Heart left ventricle (tissue), 16 donors: ENCODE data around the gene C10orf120. TPM values are rescaled to one million over a fixed set of nuclear protein-coding genes. Genes with fewer than 3 reads are reported as not detected.

ENCODE experiments used
- ATAC-seq, 4 donors: fragments of 200-7000 bp; cut with Tn5 transposase; one replicate each; pipeline ENCODE4 v1.9.1; 2020 to 2022; ENCODE audit warnings: moderate library complexity in 4 of 4, mild to moderate bottlenecking in 3 of 4, moderate number of reproducible peaks in 1 of 4
- DNase-seq, 5 donors: peaks; one replicate each; pipeline ENCODE4 v3.0.0-alpha.2; 2020
- H3K27ac ChIP-seq, 12 donors: fragments of 200-600 bp; sonication (generic) in 4 of 12; one replicate each; pipeline versions ENCODE4 v1.5.0 to v1.8.0; 2016 to 2022; ENCODE audit warnings: mild to moderate bottlenecking in 2 of 12
- H3K27me3 ChIP-seq, 9 donors: fragments of 200-600 bp; sonication (generic) in 2 of 9; one replicate each; pipeline versions ENCODE4 v1.5.1 to v1.8.0; 2016 to 2022; ENCODE audit warnings: mild to moderate bottlenecking in 3 of 9
- H3K36me3 ChIP-seq, 9 donors: fragments of 200-600 bp; sonication (generic) in 2 of 9; one replicate each; pipeline versions ENCODE4 v1.5.0 to v1.8.0; 2018 to 2022; ENCODE audit warnings: mild to moderate bottlenecking in 2 of 9
- H3K4me1 ChIP-seq, 12 donors: fragments of 200-600 bp; sonication (generic) in 4 of 12; one replicate each; pipeline versions ENCODE4 v1.5.0 to v1.8.0; 2016 to 2022; ENCODE audit warnings: mild to moderate bottlenecking in 3 of 12
- H3K4me3 ChIP-seq, 12 donors: fragments of 200-600 bp; sonication (generic) in 4 of 12; one replicate each; pipeline versions ENCODE4 v1.5.0 to v1.8.0; 2017 to 2022; ENCODE audit warnings: mild to moderate bottlenecking in 9 of 12, moderate library complexity in 4 of 12
- H3K9me3 ChIP-seq, 12 donors: fragments of 200-600 bp; sonication (generic) in 4 of 12; one replicate each; pipeline versions ENCODE4 v1.5.0 to v1.8.0; 2016 to 2022; ENCODE audit warnings: mild to moderate bottlenecking in 1 of 12
- POLR2A ChIP-seq, 2 donors: fragments of 450-650 bp; IDR thresholded peaks; one replicate each; pipeline ENCODE4 v1.6.1; 2017; ENCODE audit warnings: antibody characterized with exemption in 2 of 2, mild to moderate bottlenecking in 2 of 2, moderate library complexity in 2 of 2
- WGBS, 4 donors: extraction: QIAGEN DNeasy Blood & Tissue Kit in 2 of 4; methylation state at CpG; one replicate each; pipeline versions ENCODE4 v1.1.5 to v1.1.7; 2013 to 2018; 5-methylcytosine and 5-hydroxymethylcytosine counted together
- intact Hi-C, 10 donors: fragments of 100-400 bp; cut with DNase I; formaldehyde crosslinking; loops; one replicate each; pipeline versions ENCODE4 v1.11.1 to v1.14.2; 2022
- polyA plus RNA-seq, 2 donors: library from polyadenylated mRNA; stranded (reverse); fragments of 200-250 nt; gene quantifications; one replicate each; pipeline ENCODE4 v1.2.3, GENCODE V29; 2013
- total RNA-seq, 9 donors: library from RNA; depleted of rRNA in 2 of 9; stranded (reverse); fragments of >200 nt in 2 of 9; fragmentation: NEBNext Ultra II Directional in 3 of 9; extraction: Animal tissue kit (Norgen Biotek cat#: 25700) in 3 of 9; gene quantifications; one replicate each; pipeline versions ENCODE4 v1.1.0 to v1.2.4, GENCODE V29; 2016 to 2023
- TF ChIP-seq, protein P1 (sequence below), 12 donors: fragments of 200-600 bp; sonication (generic) in 4 of 12; IDR thresholded peaks; one replicate each; pipeline versions ENCODE4 v1.5.0 to v1.8.0; 2018 to 2022; ENCODE audit warnings: antibody characterized with exemption in 12 of 12, mild to moderate bottlenecking in 5 of 12
- donor health status: ischemic (EF 13 %, LVEDD 7.1; RV severe dilation, severe dysfunction).
- donor health status: healthy with polysubstance abuse.
- donor health status: DM: no; HTN: yes; CAD: no.
- donor health status: DM: no; HTN: no; CAD: no.
- donor health status: ischemic (EF 25% LVEDD 6.9; RV normal size, moderate dysfunction).
- donor health status: ischemic (EF 25% LVEDD 5.7; RV mildly dilated, moderate dysfunction).
- donor health status: healthy.
- donor health status: DM: yes; HTN: yes; CAD: no.
- donor health status: ischemic (EF 35%, LVEDD 5.7; RV mildly dilated, moderate dysfunction).
- donor health status: nonischemic (EF 11% LVEDD 7.7; RV severe dilation, severe dysfunction).
- donor health status: DM: yes; HTN: yes; CAD: no.
- donor health status: PGD.
- donor health status: ischemic (EF 29% LVEDD 5.4; RV normal size, mild dysfunction).
- donor health status: nonischemic (EF 23%, LVEDD 6.1; RV moderate dilation, normal function).

The C10orf120 gene
- total and polyA plus RNA-seq, 11 donors, result not detected

DNA sequence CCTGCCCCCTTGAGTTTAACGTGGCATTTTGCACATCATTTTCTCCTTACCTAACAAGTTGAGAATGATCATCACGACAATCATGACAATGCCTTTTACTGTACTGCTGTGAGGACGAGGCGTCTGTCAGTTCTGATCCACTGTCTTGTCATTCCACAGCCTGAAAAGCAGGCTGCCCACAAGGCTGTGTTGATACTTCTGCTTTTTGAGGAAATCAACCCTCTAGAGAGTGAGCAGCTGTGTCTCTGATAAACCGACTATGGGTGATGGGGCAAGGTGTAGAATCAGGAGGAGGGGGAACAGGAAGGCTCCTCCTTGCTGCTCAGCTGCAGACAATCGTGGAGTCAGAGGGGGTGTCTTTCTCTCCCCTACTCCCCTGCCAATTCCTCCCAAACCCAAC lies 30.6 kb upstream of the C10orf120 start:
- intact Hi-C loops, result no loop called here
- Histone ChIP-seq H3K4me3 (no peak overlapping the region), H3K9me3 (no peaks in the 10 kb centered on the region), H3K4me1 (no peaks in the 10 kb centered on the region), H3K36me3 (no peaks in the 10 kb centered on the region), H3K27ac (no peak overlapping the region), H3K27me3 (peaks cover 0 to 48% (median 6%) of the 10 kb centered on the region in 9 donors)
- ATAC-seq (no peak), DNase-seq (no peak)
- no peak for TF ChIP-seq POLR2A (IDR thresholded peaks at IDR 0.05)
- TF ChIP-seq, protein P1, sequence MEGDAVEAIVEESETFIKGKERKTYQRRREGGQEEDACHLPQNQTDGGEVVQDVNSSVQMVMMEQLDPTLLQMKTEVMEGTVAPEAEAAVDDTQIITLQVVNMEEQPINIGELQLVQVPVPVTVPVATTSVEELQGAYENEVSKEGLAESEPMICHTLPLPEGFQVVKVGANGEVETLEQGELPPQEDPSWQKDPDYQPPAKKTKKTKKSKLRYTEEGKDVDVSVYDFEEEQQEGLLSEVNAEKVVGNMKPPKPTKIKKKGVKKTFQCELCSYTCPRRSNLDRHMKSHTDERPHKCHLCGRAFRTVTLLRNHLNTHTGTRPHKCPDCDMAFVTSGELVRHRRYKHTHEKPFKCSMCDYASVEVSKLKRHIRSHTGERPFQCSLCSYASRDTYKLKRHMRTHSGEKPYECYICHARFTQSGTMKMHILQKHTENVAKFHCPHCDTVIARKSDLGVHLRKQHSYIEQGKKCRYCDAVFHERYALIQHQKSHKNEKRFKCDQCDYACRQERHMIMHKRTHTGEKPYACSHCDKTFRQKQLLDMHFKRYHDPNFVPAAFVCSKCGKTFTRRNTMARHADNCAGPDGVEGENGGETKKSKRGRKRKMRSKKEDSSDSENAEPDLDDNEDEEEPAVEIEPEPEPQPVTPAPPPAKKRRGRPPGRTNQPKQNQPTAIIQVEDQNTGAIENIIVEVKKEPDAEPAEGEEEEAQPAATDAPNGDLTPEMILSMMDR (IDR thresholded peaks at IDR 0.05), result no peak
- 32 to 40% (median 37%) methylated on average over 6 of the region's 6 CpGs for WGBS, 4 donors

DNA sequence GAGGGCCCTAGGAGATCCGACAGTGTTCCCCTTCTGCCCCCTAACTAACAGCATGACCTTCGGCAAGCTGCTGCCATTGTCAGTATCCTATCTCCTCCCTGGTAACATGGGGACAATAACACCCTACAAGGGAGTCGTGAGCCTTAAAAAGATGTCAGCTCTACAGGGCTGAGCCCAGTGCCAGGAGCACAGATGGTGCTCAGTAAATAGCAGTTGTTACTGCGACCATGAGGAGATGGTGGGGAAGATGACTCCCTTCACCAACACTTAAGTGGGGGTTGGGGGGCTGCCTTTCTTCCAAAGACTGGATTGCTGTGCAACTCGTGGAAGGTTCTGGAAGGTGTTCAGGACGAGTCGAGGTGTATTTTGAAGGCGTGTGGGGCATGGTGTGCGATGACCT lies 29.5 kb upstream of the C10orf120 start:
- DNase-seq, result no peak
- 80 to 84% (median 81%) methylated on average over 8 to 9 of the region's 9 CpGs for WGBS, 4 donors
- Histone ChIP-seq H3K9me3 (no peaks in the 10 kb centered on the region), H3K36me3 (no peaks in the 10 kb centered on the region), H3K27me3 (peaks cover 0 to 48% (median 6%) of the 10 kb centered on the region in 9 donors), H3K27ac (no peak overlapping the region), H3K4me1 (no peaks in the 10 kb centered on the region), H3K4me3 (no peak overlapping the region)
- TF ChIP-seq, protein P1 (IDR thresholded peaks at IDR 0.05), result no peak
- TF ChIP-seq POLR2A (IDR thresholded peaks at IDR 0.05), result no peak
- ATAC-seq, result no peak
- intact Hi-C loops, result no loop called here

DNA sequence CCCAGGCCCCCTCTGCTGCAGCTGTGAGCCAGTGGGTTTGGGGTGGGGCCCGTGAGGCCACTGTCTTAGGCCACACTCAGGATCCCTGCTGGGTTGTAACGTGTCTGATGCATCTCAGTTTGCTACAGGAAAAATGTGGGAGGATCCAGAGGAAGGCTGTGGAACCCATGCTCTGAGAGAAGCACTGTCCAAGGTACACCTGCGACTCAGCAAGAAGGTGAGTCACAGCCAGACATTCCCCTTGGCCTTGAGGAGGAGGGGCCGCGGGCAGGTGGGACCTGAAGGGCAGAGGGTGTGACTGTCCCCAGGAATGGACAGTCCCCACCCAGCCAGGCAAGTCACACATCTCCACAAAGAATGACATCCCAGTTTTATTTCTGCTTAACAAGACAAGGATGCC lies 27.8 kb upstream of the C10orf120 start:
- DNase-seq (no peak), ATAC-seq (no peak)
- TF ChIP-seq, protein P1 (IDR thresholded peaks at IDR 0.05), result no peak
- no peak for TF ChIP-seq POLR2A (IDR thresholded peaks at IDR 0.05)
- Histone ChIP-seq H3K4me3 (no peak overlapping the region), H3K9me3 (no peaks in the 10 kb centered on the region), H3K27ac (no peak overlapping the region), H3K27me3 (peaks cover 0 to 45% (median 6%) of the 10 kb centered on the region in 9 donors), H3K4me1 (no peaks in the 10 kb centered on the region), H3K36me3 (no peaks in the 10 kb centered on the region)
- intact Hi-C loops, result no loop called here
- 55 to 72% (median 65%) methylated on average over 4 to 5 of the region's 5 CpGs for WGBS, 4 donors

DNA sequence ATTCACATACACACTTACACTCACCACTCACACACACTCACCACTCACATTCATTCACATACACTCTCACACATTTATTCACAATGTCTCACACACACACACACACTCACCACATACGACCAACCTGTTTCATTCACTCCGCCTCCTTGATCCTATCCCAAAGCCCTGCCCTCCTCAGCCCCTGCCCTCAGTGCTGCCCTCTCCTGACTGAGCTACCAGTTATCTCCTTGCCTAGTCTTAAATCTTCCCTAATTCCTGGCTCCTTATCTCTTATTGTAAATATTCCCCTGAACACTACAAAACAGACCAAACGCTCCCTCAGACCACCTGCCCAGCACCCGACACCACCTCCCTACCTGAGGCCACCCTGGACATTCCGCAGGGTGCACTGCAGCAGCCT lies 26.1 kb upstream of the C10orf120 start:
- ATAC-seq (no peak), DNase-seq (no peak)
- H3K4me3 ChIP-seq, result no peak overlapping the region
- intact Hi-C loops, result no loop called here
- no peaks in the 10 kb centered on the region for H3K9me3 ChIP-seq
- H3K27me3 ChIP-seq, result peaks cover 0 to 34% (median 6%) of the 10 kb centered on the region in 9 donors
- H3K36me3 ChIP-seq, result no peaks in the 10 kb centered on the region
- no peak overlapping the region for H3K27ac ChIP-seq
- TF ChIP-seq, protein P1 (IDR thresholded peaks at IDR 0.05), result no peak
- TF ChIP-seq POLR2A (IDR thresholded peaks at IDR 0.05), result no peak
- no peaks in the 10 kb centered on the region for H3K4me1 ChIP-seq
- WGBS, 4 donors, result 61 to 74% (median 70%) methylated on average over 5 of the region's 5 CpGs
